ENCODE data around the gene MALSU1. TPM values are rescaled to one million over a fixed set of nuclear protein-coding genes. Genes with fewer than 3 reads are reported as not detected.

MALSU1 gene
- polyA plus RNA-seq, 1 of the 3 experiments (the other 2 are of a cell fraction) = 102 TPM

GRCh38 chr7:23256731-23257130 is 42.4 kb upstream of the MALSU1 start:
- H3K27me3 ChIP-seq (ENCODE audit: insufficient read depth) = no peaks in the 10 kb centered on the region
- no peak for DNase-seq
- H3K27ac ChIP-seq (ENCODE audit: low read depth in 2 of 2, low read length in 1 of 2) = no peak overlapping the region
- H3K9ac ChIP-seq = no peak overlapping the region
- no peaks in the 10 kb centered on the region for H3K4me1 ChIP-seq (ENCODE audit: control insufficient read depth in 1 of 2, insufficient read depth in 2 of 2, low read depth in 1 of 2, low read length in 1 of 2)
- POLR2A ChIA-PET = no interaction called here
- H3K36me3 ChIP-seq (replicated peaks in 1 of 2; ENCODE audit: control insufficient read depth in 1 of 2, insufficient read depth in 2 of 2, low read length in 1 of 2) = peaks cover 0 to 5% of the 10 kb centered on the region in 2 experiments
- CTCF ChIA-PET = interaction anchor here (0.5 to 23.9 kb wide), 4 partner anchors 14 to 290 kb away, joined by 3 to 359 read pairs (median 4); no protein-coding TSS in a partner anchor
- no peaks in the 10 kb centered on the region for H3K9me2 ChIP-seq
- H2AFZ ChIP-seq (ENCODE audit: low read depth) = no peak overlapping the region
- no peak for TF ChIP-seq MEF2A (IDR thresholded peaks at IDR 0.05; ENCODE audit: borderline replicate concordance, low read depth)
- no peak for TF ChIP-seq TCF12 (IDR thresholded peaks at IDR 0.05)
- TF ChIP-seq USF1 (IDR thresholded peaks at IDR 0.05; ENCODE audit: borderline replicate concordance, low read depth) = no peak
- TF ChIP-seq TAF1 (IDR thresholded peaks at IDR 0.05; ENCODE audit: borderline replicate concordance, low read depth, low read length) = no peak
- no peak for TF ChIP-seq RXRA (IDR thresholded peaks at IDR 0.05; ENCODE audit: borderline replicate concordance, low read depth)
- TF ChIP-seq CHD2 (IDR thresholded peaks at IDR 0.05; ENCODE audit: low read length, partially characterized antibody) = no peak
- no peak for TF ChIP-seq FOSL2 (IDR thresholded peaks at IDR 0.05; ENCODE audit: borderline replicate concordance, low read depth)
- no peak for TF ChIP-seq EP300 (IDR thresholded peaks at IDR 0.05; ENCODE audit: borderline replicate concordance in 1 of 2, low read depth in 1 of 2, low read length in 1 of 2)
- no peak for TF ChIP-seq CTCF (IDR thresholded peaks at IDR 0.05)
- TF ChIP-seq NRF1 (IDR thresholded peaks at IDR 0.05; ENCODE audit: low read depth, low read length) = no peak
- no peak for TF ChIP-seq MAX (IDR thresholded peaks at IDR 0.05; ENCODE audit: low read depth)
- no peak for TF ChIP-seq IRF3 (IDR thresholded peaks at IDR 0.05; ENCODE audit: low read depth, low read length)
- no peak for TF ChIP-seq FOXM1 (IDR thresholded peaks at IDR 0.05; ENCODE audit: low read depth)
- TF ChIP-seq POLR2AphosphoS5 (IDR thresholded peaks at IDR 0.05; ENCODE audit: low read depth, low read length) = no peak
- no peak for TF ChIP-seq SMC3 (IDR thresholded peaks at IDR 0.05; ENCODE audit: low read depth, low read length)
- TF ChIP-seq NFIC (IDR thresholded peaks at IDR 0.05; ENCODE audit: borderline replicate concordance) = no peak
- no peak for TF ChIP-seq PBX3 (IDR thresholded peaks at IDR 0.05)
- H3F3A ChIP-seq (replicated peaks; ENCODE audit: insufficient read depth) = no peaks in the 10 kb centered on the region
- H3K4me3 ChIP-seq (ENCODE audit: low read depth in 2 of 2, low read length in 1 of 2) = no peak overlapping the region
- H3K9me3 ChIP-seq = no peaks in the 10 kb centered on the region
- no peaks in the 10 kb centered on the region for H3K79me2 ChIP-seq (ENCODE audit: insufficient read depth)
- 77% methylated on average over 7 of the region's 7 CpGs for WGBS (ENCODE audit: low lambda C conversion rate)
- no peaks in the 10 kb centered on the region for H4K20me1 ChIP-seq (ENCODE audit: insufficient read depth)
- no peak overlapping the region for H3K4me2 ChIP-seq
